ENCODE results near the gene ZDHHC5. TPM values are rescaled to one million over a fixed set of nuclear protein-coding genes. Genes with fewer than 3 reads are reported as not detected.

ZDHHC5 gene
- polyA plus RNA-seq, 2 of the 4 experiments (the other 2 are of a cell fraction), result 44.1 to 63.8 TPM

GRCh38 chr11:57657194-57658022 is 10.5 kb upstream of the ZDHHC5 start, which contains the start of gene CLP1 (continued):
- TF ChIP-seq BCL3 (IDR thresholded peaks at IDR 0.05) (0 out of 3 replicates have a peak, but pooled peaks have one; percentile 44), CHD4 (IDR thresholded peaks at IDR 0.05; ENCODE audit: borderline replicate concordance) (peak; percentile 85; the same call in 1 of the 2 replicates), CHD2 (IDR thresholded peaks at IDR 0.05; ENCODE audit: low read length, partially characterized antibody) (peak; percentile 92), EHMT2 (IDR thresholded peaks at IDR 0.05; ENCODE audit: low read depth) (no peak), FOSL2 (IDR thresholded peaks at IDR 0.05) (no peak), FOSL2 (CRISPR knock-in tag; IDR thresholded peaks at IDR 0.05) (no peak), HMGXB4 (CRISPR knock-in tag; IDR thresholded peaks at IDR 0.05; ENCODE audit: borderline replicate concordance) (no peak), NPAS2 (CRISPR knock-in tag; IDR thresholded peaks at IDR 0.05; ENCODE audit: borderline replicate concordance) (no peak), PHF8 (IDR thresholded peaks at IDR 0.05; ENCODE audit: borderline replicate concordance, low read depth) (peak; percentile 47; the same call in 1 of the 2 replicates), KDM5A (IDR thresholded peaks at IDR 0.05) (0 out of 2 replicates have a peak, but pooled peaks have one; percentile 47)

GRCh38 chr11:57658023-57658361 is 9.9 kb upstream of the ZDHHC5 start:
- WGBS (ENCODE audit: missing lambda C conversion rate), result 2% methylated on average over 8 of the region's 8 CpGs
- Histone ChIP-seq H3K4me1 (peaks cover 11% of the 10 kb centered on the region; the same call in 1 of the 3 replicates), H3K4me2 (peak overlapping the region; percentile 86), H3K9me3 (no peaks in the 10 kb centered on the region), H3K4me3 (peak overlapping the region; percentile 63), H3K27ac (peak overlapping the region; percentile 73 to 84)
- no peak for TF ChIP-seq GATA3 (IDR thresholded peaks at IDR 0.05; ENCODE audit: borderline replicate concordance)
- TF ChIP-seq CBX8 (IDR thresholded peaks at IDR 0.05), result no peak
- no peak for TF ChIP-seq MAZ (IDR thresholded peaks at IDR 0.05; ENCODE audit: borderline replicate concordance, low read depth, low read length)
- no peak for TF ChIP-seq HES2 (IDR thresholded peaks at IDR 0.05)
- TF ChIP-seq NFE2L2 (conservative IDR thresholded peaks at IDR 0.05; ENCODE audit: low read length), result no peak
- TF ChIP-seq CEBPB (IDR thresholded peaks at IDR 0.05), result no peak
- ChIA-PET CTCF (interaction anchor here (0.8 to 2.0 kb wide), 2 partner anchors 9 to 90 kb away, joined by 3 to 8 read pairs; partner anchors contain the start of gene UBE2L6), POLR2A (no interaction called here)
- FAIRE-seq (no peak), ATAC-seq (0 out of 6 replicates have a peak, but pooled peaks of 1 of the 2 experiments have one; percentile 14), DNase-seq (ENCODE audit: low read depth in 1 of 2, low spot score in 1 of 2) (no peak)

- POLR2A ChIA-PET, result no interaction called here
- ATAC-seq (no peak), DNase-seq (ENCODE audit: low read depth in 1 of 2, low spot score in 1 of 2) (no peak), FAIRE-seq (no peak)
- no peak overlapping the region for H3K4me2 ChIP-seq
- H3K9me3 ChIP-seq, result no peaks in the 10 kb centered on the region
- H3K4me1 ChIP-seq, result peaks cover 11% of the 10 kb centered on the region; the same call in 1 of the 3 replicates
- CTCF ChIA-PET, result interaction anchor here (0.6 to 2.0 kb wide), 3 partner anchors 16 to 135 kb away, joined by 5 to 8 read pairs (median 5); partner anchors contain the start of gene UBE2L6
- H3K4me3 ChIP-seq, result no peak overlapping the region
- 97% methylated on average over 14 of the region's 14 CpGs for WGBS (ENCODE audit: missing lambda C conversion rate)
- no peak overlapping the region for H3K27ac ChIP-seq
- no peak for TF ChIP-seq HEYL (CRISPR knock-in tag; IDR thresholded peaks at IDR 0.05)
- no peak for TF ChIP-seq NR3C1 (IDR thresholded peaks at IDR 0.05)
- TF ChIP-seq HDAC2 (IDR thresholded peaks at IDR 0.05), result no peak
- no peak for TF ChIP-seq BCL3 (IDR thresholded peaks at IDR 0.05)
- no peak for TF ChIP-seq FOSB (CRISPR knock-in tag; IDR thresholded peaks at IDR 0.05)
- TF ChIP-seq ATOH8 (CRISPR knock-in tag; IDR thresholded peaks at IDR 0.05; ENCODE audit: low read depth), result no peak
- no peak for TF ChIP-seq MAFK (IDR thresholded peaks at IDR 0.05; ENCODE audit: partially characterized antibody)
- TF ChIP-seq REST (IDR thresholded peaks at IDR 0.05), result no peak
- TF ChIP-seq HOXA7 (CRISPR knock-in tag; IDR thresholded peaks at IDR 0.05), result no peak
- TF ChIP-seq MAX (IDR thresholded peaks at IDR 0.05), result no peak
- TF ChIP-seq POLR2AphosphoS2 (conservative IDR thresholded peaks at IDR 0.05; ENCODE audit: low read length), result no peak
Measured at GRCh38 chr11:57659669-57660068, 8.2 kb upstream of the ZDHHC5 start.
